Adipocyte (in vitro differentiated cells): ENCODE measurements around the gene PTGDR2.

ENCODE experiments used
- DNase-seq: peaks from one replicate; pipeline ENCODE4 v3.0.0-alpha.2; 2015; ENCODE audit warnings: low read depth
- H3K27me3 ChIP-seq: replicated peaks from 2 replicates; pipeline ENCODE4 v1.7.0; 2013; ENCODE audit warnings: mild to moderate bottlenecking, low read length, moderate library complexity; ENCODE audit not compliant: control insufficient read depth, insufficient read depth
- H3K36me3 ChIP-seq: 2 replicates; pipeline ENCODE4 v1.7.0; 2013; ENCODE audit warnings: low read length, mild to moderate bottlenecking, moderate library complexity; ENCODE audit not compliant: control insufficient read depth, insufficient read depth, severe bottlenecking
- H3K4me1 ChIP-seq: 2 replicates; pipeline ENCODE4 v1.7.0; 2013; ENCODE audit warnings: mild to moderate bottlenecking, low read length, moderate library complexity; ENCODE audit not compliant: control insufficient read depth, insufficient read depth
- H3K4me3 ChIP-seq: 2 replicates; pipeline ENCODE4 v1.7.0; 2013; ENCODE audit warnings: mild to moderate bottlenecking, low read length, moderate library complexity
- H3K9ac ChIP-seq: 2 replicates; pipeline ENCODE4 v1.7.0; 2013; ENCODE audit warnings: mild to moderate bottlenecking, low read length, moderate library complexity
- H3K9me3 ChIP-seq: 2 replicates; pipeline ENCODE4 v1.7.0; 2013; ENCODE audit warnings: mild to moderate bottlenecking, low read length, moderate library complexity; ENCODE audit not compliant: control insufficient read depth

The PTGDR2 gene

GRCh38 chr11:60864856-60865513 is 9.2 kb upstream of the PTGDR2 start:
- DNase-seq = no peak
- no peak overlapping the region for H3K4me3 ChIP-seq
- H3K9me3 ChIP-seq = no peaks in the 10 kb centered on the region

GRCh38 chr11:60863550-60864521 is 8.1 kb upstream of the PTGDR2 start:
- no peaks in the 10 kb centered on the region for H3K36me3 ChIP-seq
- no peak for DNase-seq
- H3K4me1 ChIP-seq = peaks cover 9% of the 10 kb centered on the region
- H3K9me3 ChIP-seq = no peaks in the 10 kb centered on the region
- H3K9ac ChIP-seq = no peak overlapping the region
- no peak overlapping the region for H3K4me3 ChIP-seq
- H3K27me3 ChIP-seq = peaks cover 6% of the 10 kb centered on the region

More at GRCh38 chr11:60864856-60865513, 9.2 kb upstream of the PTGDR2 start:
- Histone ChIP-seq H3K9ac (no peak overlapping the region), H3K27me3 (peaks cover 6% of the 10 kb centered on the region), H3K36me3 (no peaks in the 10 kb centered on the region), H3K4me1 (peaks cover 9% of the 10 kb centered on the region)

- peaks cover 6% of the 10 kb centered on the region for H3K27me3 ChIP-seq
- DNase-seq = no peak
- peaks cover 9% of the 10 kb centered on the region for H3K4me1 ChIP-seq
- no peaks in the 10 kb centered on the region for H3K36me3 ChIP-seq
- no peaks in the 10 kb centered on the region for H3K9me3 ChIP-seq
- H3K9ac ChIP-seq = no peak overlapping the region
- no peak overlapping the region for H3K4me3 ChIP-seq
Observed at GRCh38 chr11:60862171-60862570, 6.4 kb upstream of the PTGDR2 start.

GRCh38 chr11:60860943-60861342 is 5.2 kb upstream of the PTGDR2 start:
- peaks cover 6% of the 10 kb centered on the region for H3K27me3 ChIP-seq
- no peak for DNase-seq
- H3K36me3 ChIP-seq = no peaks in the 10 kb centered on the region
- H3K9ac ChIP-seq = no peak overlapping the region
- no peak overlapping the region for H3K4me3 ChIP-seq
- H3K9me3 ChIP-seq = no peaks in the 10 kb centered on the region
- H3K4me1 ChIP-seq = peaks cover 9% of the 10 kb centered on the region

- no peak overlapping the region for H3K9ac ChIP-seq
- DNase-seq = no peak
- peaks cover 5% of the 10 kb centered on the region for H3K27me3 ChIP-seq
- H3K4me3 ChIP-seq = no peak overlapping the region
- no peaks in the 10 kb centered on the region for H3K9me3 ChIP-seq
- no peaks in the 10 kb centered on the region for H3K36me3 ChIP-seq
- H3K4me1 ChIP-seq = peaks cover 9% of the 10 kb centered on the region
Observed at GRCh38 chr11:60859616-60860250, 4.0 kb upstream of the PTGDR2 start.

- peaks cover 3% of the 10 kb centered on the region for H3K4me1 ChIP-seq
- no peak for DNase-seq
Observed at GRCh38 chr11:60858731-60859464, 3.1 kb upstream of the PTGDR2 start.

GRCh38 chr11:60858236-60858635 is 2.5 kb upstream of the PTGDR2 start:
- Histone ChIP-seq H3K4me1 (no peaks in the 10 kb centered on the region), H3K9me3 (no peaks in the 10 kb centered on the region), H3K27me3 (no peaks in the 10 kb centered on the region), H3K9ac (no peak overlapping the region), H3K36me3 (no peaks in the 10 kb centered on the region), H3K4me3 (no peak overlapping the region)
- no peak for DNase-seq

More at GRCh38 chr11:60858731-60859464, 3.1 kb upstream of the PTGDR2 start:
- Histone ChIP-seq H3K36me3 (no peaks in the 10 kb centered on the region), H3K4me3 (no peak overlapping the region), H3K9me3 (no peaks in the 10 kb centered on the region), H3K9ac (no peak overlapping the region), H3K27me3 (no peaks in the 10 kb centered on the region)

GRCh38 chr11:60857378-60858232 is 1.9 kb upstream of the PTGDR2 start:
- Histone ChIP-seq H3K4me3 (no peak overlapping the region), H3K4me1 (no peaks in the 10 kb centered on the region), H3K9me3 (no peaks in the 10 kb centered on the region), H3K9ac (no peak overlapping the region), H3K36me3 (no peaks in the 10 kb centered on the region), H3K27me3 (no peaks in the 10 kb centered on the region)
- DNase-seq = no peak

GRCh38 chr11:60854847-60855725 is 664 bp downstream of the PTGDR2 start:
- Histone ChIP-seq H3K27me3 (no peaks in the 10 kb centered on the region), H3K9me3 (no peaks in the 10 kb centered on the region), H3K36me3 (peaks cover 20% of the 10 kb centered on the region), H3K9ac (no peak overlapping the region), H3K4me3 (no peak overlapping the region), H3K4me1 (no peaks in the 10 kb centered on the region)
- DNase-seq = no peak
